K562 (cell line): ENCODE data around the gene CARS2. TPM values are rescaled to one million over a fixed set of nuclear protein-coding genes. Genes with fewer than 3 reads are reported as not detected.
A peak's percentile ranks its signal among the peaks of the same experiment; 100 is the strongest.

Source experiments
- ATAC-seq: fragments of 200-7000 bp; cut with Tn5 transposase; 3 replicates; pipeline ENCODE4 v1.9.1; 2020; ENCODE audit warnings: moderate library complexity
- BruUV-seq: library from RNA; stranded (reverse); fragments of 400-500 nt; replicated peaks from 2 replicates; lab custom pipeline; 2021; lab: Mats Ljungman, UMichigan
- CTCF ChIA-PET: fragments of 300-600 bp; formaldehyde crosslinking; extraction: SDS; loops from one replicate; lab custom pipeline; 2021; ENCODE audit warnings: low intra/inter-chr PET ratio; lab: Yijun Ruan, JAX
- POLR2A ChIA-PET: fragments of 300-600, 350-650 bp; sonication (Branson Sonifier 250); formaldehyde crosslinking; extraction: SDS; loops from one replicate; lab custom pipeline; 2021; ENCODE audit warnings: antibody characterized with exemption, inconsistent platforms; lab: Yijun Ruan, JAX
- DNase-seq, 4 experiments: peaks; one replicate each; pipeline versions ENCODE4 v3.0.0 to v3.0.0-alpha.2; 2011 to 2018; ENCODE audit warnings: low spot score in 3 of 4, mixed read lengths in 3 of 4; ENCODE audit errors: extremely low read depth in 1 of 4
- FAIRE-seq: peaks from 2 replicates; lab custom pipeline; 2011; peaks lifted over from hg19 to GRCh38; lab: Jason Lieb, UNC
- H2AFZ ChIP-seq: 2 replicates; pipeline ENCODE4 v1.6.0; 2011; ENCODE audit warnings: low read depth, low read length, control low read depth, inconsistent platforms
- H3K27ac ChIP-seq: fragments of 200-600 bp; 3 replicates; pipeline ENCODE4 v1.8.0; 2011; ENCODE audit warnings: low read depth, mild to moderate bottlenecking, control low read depth, inconsistent platforms, low read length, moderate library complexity, mixed read lengths; ENCODE audit errors: extremely low read depth
- H3K27me3 ChIP-seq, 2 experiments: fragments of 300-600 bp in 1 of 2; 2 replicates in 1 of 2; 3 replicates in 1 of 2; pipeline versions ENCODE4 v1.6.0 to v1.8.0; 2011; ENCODE audit warnings: inconsistent platforms in 2 of 2, low read length in 2 of 2, mild to moderate bottlenecking in 1 of 2, mixed read lengths in 1 of 2, moderate library complexity in 1 of 2; ENCODE audit not compliant: control insufficient read depth in 2 of 2, insufficient read depth in 2 of 2
- H3K36me3 ChIP-seq: fragments of 300-600 bp; 3 replicates; pipeline ENCODE4 v1.8.0; 2011; ENCODE audit warnings: mild to moderate bottlenecking, low read length, inconsistent platforms; ENCODE audit not compliant: control insufficient read depth, insufficient read depth
- H3K4me1 ChIP-seq, 2 experiments: fragments of 200-600 bp in 1 of 2; replicated peaks in 1 of 2; 2 replicates in 1 of 2; 3 replicates in 1 of 2; pipeline versions ENCODE4 v1.5.1 to v1.8.0; 2011; ENCODE audit warnings: inconsistent platforms in 2 of 2, low read length in 2 of 2, mild to moderate bottlenecking in 1 of 2, mixed read lengths in 1 of 2, moderate library complexity in 1 of 2; ENCODE audit not compliant: control insufficient read depth in 2 of 2, insufficient read depth in 2 of 2
- H3K4me2 ChIP-seq: 2 replicates; pipeline ENCODE4 v1.6.1; 2011; ENCODE audit warnings: low read length, control low read depth, inconsistent platforms, mixed read lengths; ENCODE audit not compliant: insufficient read depth
- H3K4me3 ChIP-seq: fragments of 200-600 bp; sonication (generic), shearing (Covaris generic); 2 replicates; pipeline ENCODE4 v1.5.1; 2016; ENCODE audit warnings: control low read depth, inconsistent platforms
- H3K79me2 ChIP-seq: fragments of 200-600 bp; 3 replicates; pipeline ENCODE4 v1.8.0; 2011; ENCODE audit warnings: low read length, inconsistent platforms; ENCODE audit not compliant: control insufficient read depth, insufficient read depth
- H3K9ac ChIP-seq, 2 experiments: 2 replicates each; pipeline versions ENCODE4 v1.6.0 to v1.6.1; 2011; ENCODE audit warnings: low read depth in 2 of 2, low read length in 2 of 2, control low read depth in 1 of 2, inconsistent platforms in 1 of 2, mild to moderate bottlenecking in 1 of 2, mixed read lengths in 1 of 2; ENCODE audit not compliant: insufficient read depth in 1 of 2
- H3K9me1 ChIP-seq: one replicate; pipeline ENCODE4 v1.6.0; 2011; ENCODE audit warnings: inconsistent platforms, mild to moderate bottlenecking, low read length, moderate library complexity; ENCODE audit not compliant: control insufficient read depth, insufficient read depth
- H3K9me3 ChIP-seq: replicated peaks from 2 replicates; pipeline ENCODE4 v1.5.1; 2011; ENCODE audit warnings: low read depth, low read length, inconsistent platforms; ENCODE audit not compliant: control insufficient read depth, insufficient read depth
- H4K20me1 ChIP-seq: replicated peaks from 2 replicates; pipeline ENCODE4 v1.6.1; 2011; ENCODE audit warnings: low read length, inconsistent platforms, mixed read lengths; ENCODE audit not compliant: control insufficient read depth, insufficient read depth
- ARNT ChIP-seq, 2 experiments: fragments of 450-650 bp; IDR thresholded peaks; 2 replicates each; pipeline ENCODE4 v1.6.1; 2016; ENCODE audit warnings: mild to moderate bottlenecking in 1 of 2
- FOXJ3 ChIP-seq: sonication (generic); formaldehyde crosslinking; IDR thresholded peaks from 2 replicates; pipeline ENCODE4 v1.4.0; 2020; ENCODE audit warnings: mild to moderate bottlenecking, missing genetic modification reagents
- HDAC1 ChIP-seq, 2 experiments: fragments of 450-650 bp; IDR thresholded peaks; 2 replicates each; pipeline ENCODE4 v1.6.1; 2016 to 2017; ENCODE audit warnings: inconsistent platforms in 1 of 2, mild to moderate bottlenecking in 1 of 2, moderate library complexity in 1 of 2
- MIER1 ChIP-seq: fragments of 450-650 bp; IDR thresholded peaks from 2 replicates; pipeline ENCODE4 v1.6.1; 2016; ENCODE audit warnings: antibody characterized with exemption, mild to moderate bottlenecking, low read depth
- MLLT1 ChIP-seq, 2 experiments: fragments of 450-650 bp; IDR thresholded peaks; 2 replicates each; pipeline ENCODE4 v1.6.1; 2016
- MYNN ChIP-seq, 2 experiments: sonication (generic); formaldehyde crosslinking in 1 of 2; IDR thresholded peaks; 2 replicates each; pipeline versions ENCODE4 v1.5.0 to v1.6.1; 2016 to 2020; ENCODE audit warnings: antibody characterized with exemption in 1 of 2, missing genetic modification reagents in 1 of 2
- NCOA1 ChIP-seq: fragments of 450-650 bp; IDR thresholded peaks from 2 replicates; pipeline ENCODE4 v1.6.1; 2016; ENCODE audit warnings: low read depth
- POLR2G ChIP-seq: fragments of 200-400 bp; formaldehyde crosslinking; IDR thresholded peaks from 2 replicates; pipeline ENCODE4 v1.6.1; 2017; ENCODE audit warnings: low read depth, mild to moderate bottlenecking, antibody characterized with exemption, low read length, moderate library complexity
- PRMT5 ChIP-seq: sonication (generic); formaldehyde crosslinking; IDR thresholded peaks from 2 replicates; pipeline ENCODE4 v1.5.0; 2020; ENCODE audit warnings: missing genetic modification reagents
- PTTG1 ChIP-seq: fragments of 450-650 bp; IDR thresholded peaks from 2 replicates; pipeline ENCODE4 v1.6.1; 2016; ENCODE audit warnings: low read depth, mild to moderate bottlenecking, missing genetic modification characterization, missing compliant biosample characterization
- SRSF7 ChIP-seq: fragments of 200-400 bp; formaldehyde crosslinking; optimal IDR thresholded peaks from 2 replicates; pipeline ENCODE3; 2017; ENCODE audit warnings: mild to moderate bottlenecking, low read depth, low read length
- STAT5A ChIP-seq: IDR thresholded peaks from 2 replicates; pipeline ENCODE4 v1.6.1; 2012; ENCODE audit warnings: low read length, inconsistent platforms, borderline replicate concordance
- TEAD2 ChIP-seq: fragments of 450-650 bp; IDR thresholded peaks from 2 replicates; pipeline ENCODE4 v1.6.1; 2016; ENCODE audit warnings: missing genetic modification characterization, control low read depth, missing compliant biosample characterization
- THRB ChIP-seq: fragments of 450-650 bp; formaldehyde crosslinking; conservative IDR thresholded peaks from 2 replicates; pipeline ENCODE4 v1.4.0; 2022; ENCODE audit warnings: mild to moderate bottlenecking, missing genetic modification characterization
- ZNF347 ChIP-seq: fragments of 450-650 bp; formaldehyde crosslinking; IDR thresholded peaks from 2 replicates; pipeline ENCODE4 v1.4.0; 2020; ENCODE audit warnings: low read depth, mild to moderate bottlenecking, moderate library complexity
- ZNF655 ChIP-seq: fragments of 250-450 bp; sonication (Bioruptor Pico); IDR thresholded peaks from 2 replicates; pipeline ENCODE4 v1.5.0; 2021
- WGBS: fragments of 100-300 bp; shearing (Covaris generic); methylation state at CpG from one replicate; pipeline ENCODE4 v1.1.6; 2016; ENCODE audit warnings: low coverage, mixed read lengths; ENCODE audit not compliant: insufficient coverage; ENCODE audit errors: missing lambda C conversion rate; 5-methylcytosine and 5-hydroxymethylcytosine counted together
- in situ Hi-C: fragments of 300-500 bp; cut with MboI; formaldehyde crosslinking; loops from 4 replicates; pipeline ENCODE4 v1.15.0; 2018; ENCODE audit warnings: inconsistent platforms, mixed read lengths
- intact Hi-C: fragments of 100-400 bp; cut with micrococcal nuclease; formaldehyde crosslinking; loops from 2 replicates; pipeline ENCODE4 v1.14.2; 2022
- polyA plus RNA-seq, 8 experiments: library from polyadenylated mRNA; depleted of rRNA in 4 of 8; stranded (reverse) in 5 of 8; unstranded in 3 of 8; fragments of >200 nt; fragmentation: Nextera tagmentation in 2 of 8; fragmentation: Illumina TruSeq in 1 of 8; extraction: Ambion mirVana in 2 of 8; extraction: Trizol in 1 of 8; gene quantifications; 2 replicates each; pipeline versions ENCODE4 v1.2.1 to v1.2.3, GENCODE V29; 2011 to 2014; ENCODE audit warnings: inconsistent platforms in 1 of 8, missing spikeins in 1 of 8
- total RNA-seq, 7 experiments: library from RNA; depleted of rRNA in 6 of 7; stranded (reverse); fragments of >200 nt in 6 of 7; fragmentation: Illumina TruSeq in 2 of 7; extraction: Trizol in 2 of 7; gene quantifications; 2 replicates each; pipeline versions ENCODE4 v1.2.1 to v1.2.3, GENCODE V29; 2011 to 2021; ENCODE audit warnings: low replicate concordance in 1 of 7

The CARS2 gene
- total and polyA plus RNA-seq, 9 of the 15 experiments (the other 6 are each of a cell fraction or from before 2014, with no cell fraction given): 1.7 to 37.4 (median 30.5) TPM

GRCh38 chr13:110690516-110690915 lies 15.4 kb downstream of the CARS2 start:
- Histone ChIP-seq H4K20me1 (no peaks in the 10 kb centered on the region), H3K4me1 (no peaks in the 10 kb centered on the region), H3K27ac (no peak overlapping the region), H3K9me3 (no peaks in the 10 kb centered on the region), H3K9ac (peak overlapping the region in 1 of 2 experiments; percentile 45; a peak in 2 of 4 replicates), H3K9me1 (no peaks in the 10 kb centered on the region), H3K79me2 (no peaks in the 10 kb centered on the region), H3K27me3 (no peaks in the 10 kb centered on the region), H3K4me3 (no peak overlapping the region), H3K4me2 (no peak overlapping the region), H3K36me3 (peaks cover 35% of the 10 kb centered on the region; the same call in 1 of the 3 replicates), H2AFZ (no peak overlapping the region)
- CTCF ChIA-PET: no interaction called here
- 99% methylated on average over 8 of the region's 8 CpGs for WGBS
- in situ Hi-C loops: no loop called here
- no peak for FAIRE-seq
- POLR2A ChIA-PET: interaction anchor here (1.2 kb wide), 1 partner anchor 11 kb away, joined by 5 read pairs; no protein-coding TSS in a partner anchor
- ATAC-seq: no peak
- no peak for TF ChIP-seq PTTG1
- TF ChIP-seq PRMT5 (CRISPR knock-in tag): no peak
- TF ChIP-seq ARNT (IDR thresholded peaks at IDR 0.05): no peak
- no peak for TF ChIP-seq SRSF7
- TF ChIP-seq MYNN (IDR thresholded peaks at IDR 0.05): no peak
- no peak for TF ChIP-seq MYNN (CRISPR knock-in tag; IDR thresholded peaks at IDR 0.05)
- TF ChIP-seq THRB: no peak
- no peak for TF ChIP-seq FOXJ3 (CRISPR knock-in tag)
- TF ChIP-seq ZNF347 (CRISPR knock-in tag): no peak
- no peak for TF ChIP-seq HDAC1 (IDR thresholded peaks at IDR 0.05)
- no peak for TF ChIP-seq MIER1
- no peak for TF ChIP-seq ZNF655 (CRISPR knock-in tag)
- TF ChIP-seq TEAD2 (tag): no peak
- no peak for TF ChIP-seq POLR2G
- TF ChIP-seq NCOA1: no peak
- TF ChIP-seq STAT5A: no peak
- no peak for TF ChIP-seq MLLT1 (IDR thresholded peaks at IDR 0.05)
- DNase-seq: no peak
- BruUV-seq: no TSS peak
- intact Hi-C loops: no loop called here
